IgD-negative memory B cell (primary cell): Measurements from ENCODE around the gene SPATA19. TPM values are rescaled to one million over a fixed set of nuclear protein-coding genes. Genes with fewer than 3 reads are reported as not detected.

Source experiments
- H3K27ac Mint-ChIP-seq, 3 donors: one replicate each; pipeline ENCODE4 v1.8.0; 2020 to 2022; ENCODE audit warnings: mild to moderate bottlenecking in 3 of 3, mixed read lengths in 3 of 3, moderate library complexity in 1 of 3
- H3K27me3 Mint-ChIP-seq: one replicate; pipeline ENCODE4 v1.8.0; 2021; ENCODE audit warnings: mixed read lengths
- H3K36me3 Mint-ChIP-seq: one replicate; pipeline ENCODE4 v1.8.0; 2020; ENCODE audit warnings: mild to moderate bottlenecking, mixed read lengths
- H3K4me1 Mint-ChIP-seq, 3 donors: one replicate each; pipeline ENCODE4 v1.8.0; 2020 to 2022; ENCODE audit warnings: mixed read lengths in 3 of 3, mild to moderate bottlenecking in 1 of 3
- H3K4me3 Mint-ChIP-seq, 4 donors: one replicate each; pipeline ENCODE4 v1.8.0; 2020 to 2022; ENCODE audit warnings: mild to moderate bottlenecking in 4 of 4, mixed read lengths in 4 of 4, moderate library complexity in 3 of 4
- H3K9me3 Mint-ChIP-seq, 3 donors: one replicate each; pipeline ENCODE4 v1.8.0; 2020 to 2021; ENCODE audit warnings: mixed read lengths in 3 of 3, mild to moderate bottlenecking in 1 of 3
- polyA plus RNA-seq: library from polyadenylated mRNA; unstranded; fragments of 300-500 nt; fragmentation: Illumina TruSeq; gene quantifications from one replicate; pipeline ENCODE4 v1.2.3, GENCODE V29; 2021

The SPATA19 gene
- polyA plus RNA-seq, 1 donor from 2014 or later: not detected

- H3K4me1 Mint-ChIP-seq: peaks cover 0 to 3% (median 0%) of the 10 kb centered on the region in 3 donors
- H3K4me3 Mint-ChIP-seq: peak overlapping the region in 2 of 4 donors; percentile 10 to 43
- peaks cover 19% of the 10 kb centered on the region for H3K27me3 Mint-ChIP-seq
- no peaks in the 10 kb centered on the region for H3K36me3 Mint-ChIP-seq
- H3K27ac Mint-ChIP-seq: peak overlapping the region in 1 of 3 donors; percentile 43
- no peaks in the 10 kb centered on the region for H3K9me3 Mint-ChIP-seq
Observed at GRCh38 chr11:133830931-133831907, 14.1 kb downstream of the SPATA19 start.

GRCh38 chr11:133829566-133829965 is 15.7 kb downstream of the SPATA19 start:
- Mint-ChIP-seq H3K27me3 (peaks cover 12% of the 10 kb centered on the region), H3K9me3 (no peaks in the 10 kb centered on the region), H3K27ac (no peak overlapping the region), H3K36me3 (no peaks in the 10 kb centered on the region), H3K4me1 (no peaks in the 10 kb centered on the region), H3K4me3 (no peak overlapping the region)

GRCh38 chr11:133828871-133829270 is 16.4 kb downstream of the SPATA19 start:
- peaks cover 12% of the 10 kb centered on the region for H3K27me3 Mint-ChIP-seq

GRCh38 chr11:133827556-133827955 is 17.8 kb downstream of the SPATA19 start:
- H3K9me3 Mint-ChIP-seq: peaks cover 0 to 1% (median 0%) of the 10 kb centered on the region in 3 donors

More at GRCh38 chr11:133828871-133829270, 16.4 kb downstream of the SPATA19 start:
- Mint-ChIP-seq H3K4me3 (no peak overlapping the region), H3K9me3 (peaks cover 0 to 1% (median 0%) of the 10 kb centered on the region in 3 donors), H3K36me3 (no peaks in the 10 kb centered on the region), H3K27ac (peak overlapping the region in 1 of 3 donors; percentile 61), H3K4me1 (no peaks in the 10 kb centered on the region)

GRCh38 chr11:133826866-133827265 is 18.4 kb downstream of the SPATA19 start:
- H3K4me3 Mint-ChIP-seq: no peak overlapping the region
- no peak overlapping the region for H3K27ac Mint-ChIP-seq
- H3K9me3 Mint-ChIP-seq: peaks cover 0 to 1% (median 0%) of the 10 kb centered on the region in 3 donors
- H3K27me3 Mint-ChIP-seq: peaks cover 7% of the 10 kb centered on the region
- no peaks in the 10 kb centered on the region for H3K36me3 Mint-ChIP-seq
- no peaks in the 10 kb centered on the region for H3K4me1 Mint-ChIP-seq

More at GRCh38 chr11:133827556-133827955, 17.8 kb downstream of the SPATA19 start:
- peaks cover 12% of the 10 kb centered on the region for H3K27me3 Mint-ChIP-seq
- no peaks in the 10 kb centered on the region for H3K36me3 Mint-ChIP-seq
- no peaks in the 10 kb centered on the region for H3K4me1 Mint-ChIP-seq
- no peak overlapping the region for H3K4me3 Mint-ChIP-seq
- no peak overlapping the region for H3K27ac Mint-ChIP-seq

GRCh38 chr11:133825666-133826065 is 19.6 kb downstream of the SPATA19 start:
- peaks cover 0 to 4% (median 1%) of the 10 kb centered on the region in 3 donors for H3K9me3 Mint-ChIP-seq
- H3K36me3 Mint-ChIP-seq: no peaks in the 10 kb centered on the region
- no peaks in the 10 kb centered on the region for H3K4me1 Mint-ChIP-seq
- H3K27me3 Mint-ChIP-seq: peaks cover 4% of the 10 kb centered on the region
- H3K27ac Mint-ChIP-seq: no peak overlapping the region
- no peak overlapping the region for H3K4me3 Mint-ChIP-seq

- no peak overlapping the region for H3K4me3 Mint-ChIP-seq
- no peak overlapping the region for H3K27ac Mint-ChIP-seq
- no peaks in the 10 kb centered on the region for H3K4me1 Mint-ChIP-seq
- H3K36me3 Mint-ChIP-seq: no peaks in the 10 kb centered on the region
- peaks cover 5% of the 10 kb centered on the region for H3K27me3 Mint-ChIP-seq
- H3K9me3 Mint-ChIP-seq: peaks cover 0 to 5% (median 1%) of the 10 kb centered on the region in 3 donors
Observed at GRCh38 chr11:133825156-133825555, 20.2 kb downstream of the SPATA19 start.

- no peak overlapping the region for H3K27ac Mint-ChIP-seq
- H3K27me3 Mint-ChIP-seq: peaks cover 3% of the 10 kb centered on the region
- H3K4me3 Mint-ChIP-seq: no peak overlapping the region
- no peaks in the 10 kb centered on the region for H3K4me1 Mint-ChIP-seq
- peaks cover 0 to 5% (median 1%) of the 10 kb centered on the region in 3 donors for H3K9me3 Mint-ChIP-seq
- no peaks in the 10 kb centered on the region for H3K36me3 Mint-ChIP-seq
Observed at GRCh38 chr11:133824593-133824992, 20.7 kb downstream of the SPATA19 start.

GRCh38 chr11:133823614-133824013 is 21.7 kb downstream of the SPATA19 start:
- peaks cover 3% of the 10 kb centered on the region for H3K27me3 Mint-ChIP-seq
- no peaks in the 10 kb centered on the region for H3K36me3 Mint-ChIP-seq
- no peaks in the 10 kb centered on the region for H3K4me1 Mint-ChIP-seq
- no peak overlapping the region for H3K4me3 Mint-ChIP-seq
- H3K9me3 Mint-ChIP-seq: peaks cover 0 to 5% (median 1%) of the 10 kb centered on the region in 3 donors
- no peak overlapping the region for H3K27ac Mint-ChIP-seq

- H3K9me3 Mint-ChIP-seq: peaks cover 0 to 5% (median 1%) of the 10 kb centered on the region in 3 donors
- peaks cover 3% of the 10 kb centered on the region for H3K27me3 Mint-ChIP-seq
- H3K27ac Mint-ChIP-seq: no peak overlapping the region
- H3K4me1 Mint-ChIP-seq: no peaks in the 10 kb centered on the region
- H3K36me3 Mint-ChIP-seq: no peaks in the 10 kb centered on the region
- no peak overlapping the region for H3K4me3 Mint-ChIP-seq
Observed at GRCh38 chr11:133823211-133823610, 22.1 kb downstream of the SPATA19 start.

- H3K27me3 Mint-ChIP-seq: peaks cover 3% of the 10 kb centered on the region
- no peak overlapping the region for H3K27ac Mint-ChIP-seq
- peaks cover 0 to 5% (median 4%) of the 10 kb centered on the region in 3 donors for H3K9me3 Mint-ChIP-seq
- no peaks in the 10 kb centered on the region for H3K36me3 Mint-ChIP-seq
- H3K4me3 Mint-ChIP-seq: no peak overlapping the region
- no peaks in the 10 kb centered on the region for H3K4me1 Mint-ChIP-seq
Observed at GRCh38 chr11:133821776-133822175, 23.5 kb downstream of the SPATA19 start.

GRCh38 chr11:133819746-133820315 is 25.5 kb downstream of the SPATA19 start:
- no peaks in the 10 kb centered on the region for H3K4me1 Mint-ChIP-seq
- H3K36me3 Mint-ChIP-seq: no peaks in the 10 kb centered on the region
- H3K9me3 Mint-ChIP-seq: peaks cover 0 to 5% (median 4%) of the 10 kb centered on the region in 3 donors
- no peak overlapping the region for H3K4me3 Mint-ChIP-seq
- H3K27me3 Mint-ChIP-seq: peaks cover 7% of the 10 kb centered on the region
- no peak overlapping the region for H3K27ac Mint-ChIP-seq

GRCh38 chr11:133819114-133819513 is 26.2 kb downstream of the SPATA19 start:
- Mint-ChIP-seq H3K4me1 (no peaks in the 10 kb centered on the region), H3K27ac (no peak overlapping the region), H3K4me3 (no peak overlapping the region), H3K36me3 (no peaks in the 10 kb centered on the region), H3K27me3 (peaks cover 7% of the 10 kb centered on the region), H3K9me3 (peaks cover 0 to 5% (median 4%) of the 10 kb centered on the region in 3 donors)

GRCh38 chr11:133818302-133818701 is 27.0 kb downstream of the SPATA19 start:
- Mint-ChIP-seq H3K9me3 (peaks cover 1 to 9% (median 8%) of the 10 kb centered on the region in 3 donors), H3K36me3 (no peaks in the 10 kb centered on the region), H3K4me3 (no peak overlapping the region), H3K27ac (no peak overlapping the region), H3K4me1 (no peaks in the 10 kb centered on the region), H3K27me3 (peaks cover 8% of the 10 kb centered on the region)

GRCh38 chr11:133817449-133817848 is 27.9 kb downstream of the SPATA19 start:
- no peaks in the 10 kb centered on the region for H3K36me3 Mint-ChIP-seq
- H3K27me3 Mint-ChIP-seq: peaks cover 9% of the 10 kb centered on the region
- no peaks in the 10 kb centered on the region for H3K4me1 Mint-ChIP-seq
- no peak overlapping the region for H3K27ac Mint-ChIP-seq
- H3K4me3 Mint-ChIP-seq: no peak overlapping the region
- peaks cover 1 to 9% (median 9%) of the 10 kb centered on the region in 3 donors for H3K9me3 Mint-ChIP-seq
